Astrocyte (in vitro differentiated cells and primary cell): ENCODE results near the gene CALM3. TPM values are rescaled to one million over a fixed set of nuclear protein-coding genes. Genes with fewer than 3 reads are reported as not detected.
"Not testable (repeated sequence)": the region's sequence is repeated elsewhere in the genome, so short reads cannot be mapped to it uniquely, and the experiment has no call there.

Experiments
- DNase-seq: peaks from one replicate; pipeline ENCODE4 v3.0.0-alpha.2; 2010; ENCODE audit warnings: low read depth
- FAIRE-seq: peaks from 2 replicates; lab custom pipeline; 2011; peaks lifted over from hg19 to GRCh38; lab: Jason Lieb, UNC
- H2AFZ ChIP-seq: 2 replicates; pipeline ENCODE4 v1.6.0; 2012; ENCODE audit warnings: low read depth, low read length, inconsistent platforms
- H3K27ac ChIP-seq: 2 replicates; pipeline ENCODE4 v1.5.1; 2011; ENCODE audit warnings: low read depth, low read length, inconsistent platforms
- H3K27me3 ChIP-seq: 2 replicates; pipeline ENCODE4 v1.6.0; 2011; ENCODE audit warnings: low read length, inconsistent platforms; ENCODE audit not compliant: insufficient read depth
- H3K36me3 ChIP-seq: 2 replicates; pipeline ENCODE4 v1.5.1; 2011; ENCODE audit warnings: low read length, inconsistent platforms; ENCODE audit not compliant: insufficient read depth
- H3K4me1 ChIP-seq: 2 replicates; pipeline ENCODE4 v1.5.1; 2011; ENCODE audit warnings: low read length, inconsistent platforms; ENCODE audit not compliant: insufficient read depth
- H3K4me2 ChIP-seq: 2 replicates; pipeline ENCODE4 v1.6.0; 2012; ENCODE audit warnings: low read length, inconsistent platforms
- H3K4me3 ChIP-seq: 2 replicates; pipeline ENCODE4 v1.5.1; 2011; ENCODE audit warnings: low read depth, mild to moderate bottlenecking, low read length, inconsistent platforms; ENCODE audit not compliant: insufficient read depth
- H3K79me2 ChIP-seq: 2 replicates; pipeline ENCODE4 v1.6.0; 2012; ENCODE audit warnings: mild to moderate bottlenecking, low read length, inconsistent platforms; ENCODE audit not compliant: insufficient read depth
- H3K9ac ChIP-seq: 2 replicates; pipeline ENCODE4 v1.6.0; 2012; ENCODE audit warnings: mild to moderate bottlenecking, low read length, inconsistent platforms
- H3K9me3 ChIP-seq: 2 replicates; pipeline ENCODE4 v1.5.1; 2012; ENCODE audit warnings: low read depth, mild to moderate bottlenecking, low read length, inconsistent platforms; ENCODE audit not compliant: insufficient read depth
- H4K20me1 ChIP-seq: 2 replicates; pipeline ENCODE4 v1.6.0; 2012; ENCODE audit warnings: low read length, inconsistent platforms; ENCODE audit not compliant: insufficient read depth
- H3K27ac Mint-ChIP-seq: one replicate; pipeline ENCODE4 v1.8.0; 2021; ENCODE audit warnings: mild to moderate bottlenecking, mixed read lengths; ENCODE audit not compliant: unreplicated experiment
- H3K27me3 Mint-ChIP-seq: one replicate; pipeline ENCODE4 v1.8.0; 2021; ENCODE audit warnings: low read depth, mixed read lengths; ENCODE audit not compliant: unreplicated experiment
- H3K36me3 Mint-ChIP-seq: one replicate; pipeline ENCODE4 v1.8.0; 2021; ENCODE audit warnings: low read depth, mixed read lengths; ENCODE audit not compliant: unreplicated experiment
- H3K4me1 Mint-ChIP-seq: one replicate; pipeline ENCODE4 v1.8.0; 2021; ENCODE audit warnings: low read depth, mixed read lengths; ENCODE audit not compliant: unreplicated experiment
- H3K4me3 Mint-ChIP-seq: one replicate; pipeline ENCODE4 v1.8.0; 2021; ENCODE audit warnings: mild to moderate bottlenecking, moderate library complexity, mixed read lengths; ENCODE audit not compliant: unreplicated experiment
- H3K9me3 Mint-ChIP-seq: one replicate; pipeline ENCODE4 v1.8.0; 2021; ENCODE audit warnings: mild to moderate bottlenecking, mixed read lengths; ENCODE audit not compliant: unreplicated experiment
- CTCF ChIP-seq: IDR thresholded peaks from 2 replicates; pipeline ENCODE4 v1.5.1; 2011; ENCODE audit warnings: low read depth, mild to moderate bottlenecking, inconsistent platforms, low read length, moderate library complexity; ENCODE audit not compliant: insufficient read depth
- EZH2 ChIP-seq: IDR thresholded peaks from 2 replicates; pipeline ENCODE4 v1.6.1; 2012; ENCODE audit warnings: mild to moderate bottlenecking, low read length, inconsistent platforms; ENCODE audit not compliant: insufficient read depth
- total RNA-seq: library from RNA; stranded (reverse); gene quantifications from 2 replicates; pipeline ENCODE4 v1.2.1, GENCODE V29; 2021

The CALM3 gene
- total RNA-seq, 1 donor from 2014 or later = 343 TPM

GRCh38 chr19:46559203-46559602, 41.9 kb upstream of the CALM3 start:
- Mint-ChIP-seq H3K27me3 (peaks cover 9% of the 10 kb centered on the region), H3K4me3 (no peak overlapping the region)

GRCh38 chr19:46559675-46560074, 41.5 kb upstream of the CALM3 start:
- not testable (repeated sequence) for H3K4me1 ChIP-seq, H3K27ac Mint-ChIP-seq, FAIRE-seq, H3K4me2 ChIP-seq, H3K79me2 ChIP-seq, DNase-seq, H3K27me3 Mint-ChIP-seq, H3K27ac ChIP-seq, H3K36me3 ChIP-seq, H3K4me3 ChIP-seq, H3K36me3 Mint-ChIP-seq, H3K4me1 Mint-ChIP-seq, H3K9ac ChIP-seq, H3K4me3 Mint-ChIP-seq, H3K27me3 ChIP-seq, H2AFZ ChIP-seq, H3K9me3 ChIP-seq, H4K20me1 ChIP-seq
- H3K9me3 Mint-ChIP-seq = peaks cover 15% of the 10 kb centered on the region

More at GRCh38 chr19:46559203-46559602, 41.9 kb upstream of the CALM3 start:
- FAIRE-seq = no peak
- H3K27me3 ChIP-seq = no peaks in the 10 kb centered on the region
- Mint-ChIP-seq H3K27ac (no peak overlapping the region), H3K36me3 (peaks cover 4% of the 10 kb centered on the region), H3K4me1 (no peaks in the 10 kb centered on the region), H3K9me3 (peaks cover 12% of the 10 kb centered on the region)
- TF ChIP-seq CTCF (no peak), EZH2 (no peak)
- no peak overlapping the region for H3K9ac ChIP-seq
- H4K20me1 ChIP-seq = no peaks in the 10 kb centered on the region
- H3K9me3 ChIP-seq = no peaks in the 10 kb centered on the region
- no peak overlapping the region for H3K4me3 ChIP-seq
- no peak overlapping the region for H3K4me2 ChIP-seq
- DNase-seq = no peak
- H3K79me2 ChIP-seq = no peaks in the 10 kb centered on the region
- no peaks in the 10 kb centered on the region for H3K4me1 ChIP-seq
- no peaks in the 10 kb centered on the region for H3K36me3 ChIP-seq
- no peak overlapping the region for H2AFZ ChIP-seq
- no peak overlapping the region for H3K27ac ChIP-seq

DNA sequence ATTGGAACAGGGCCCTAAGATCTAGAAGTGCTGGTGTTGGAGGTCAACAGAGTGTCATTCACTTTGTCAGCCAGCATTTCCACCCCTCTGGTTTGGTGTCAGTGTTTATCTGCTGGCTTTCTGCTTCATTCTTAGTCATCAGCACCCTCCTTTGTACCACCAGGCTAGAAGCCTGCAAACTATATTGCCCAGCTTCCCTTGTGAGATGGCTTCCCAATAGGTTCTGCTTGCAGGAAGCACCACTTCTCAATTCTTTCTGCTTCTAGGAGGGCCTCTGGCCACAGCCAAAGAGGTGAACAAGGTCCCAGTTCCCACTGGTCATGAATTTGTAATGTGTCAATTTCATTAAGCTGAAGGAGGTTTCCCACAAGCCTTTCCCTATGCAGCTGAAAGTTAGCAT, 36.4 kb upstream of the CALM3 start:
- H3K4me2 ChIP-seq = no peak overlapping the region
- no peaks in the 10 kb centered on the region for H3K27me3 ChIP-seq
- H3K4me3 ChIP-seq = no peak overlapping the region
- no peaks in the 10 kb centered on the region for H3K4me1 ChIP-seq
- H4K20me1 ChIP-seq = no peaks in the 10 kb centered on the region
- Mint-ChIP-seq H3K4me1 (no peaks in the 10 kb centered on the region), H3K27ac (no peak overlapping the region), H3K9me3 (peaks cover 17% of the 10 kb centered on the region), H3K27me3 (peaks cover 4% of the 10 kb centered on the region), H3K4me3 (no peak overlapping the region), H3K36me3 (peaks cover under 1% of the 10 kb centered on the region)
- H3K9me3 ChIP-seq = no peaks in the 10 kb centered on the region
- H2AFZ ChIP-seq = no peak overlapping the region
- no peaks in the 10 kb centered on the region for H3K79me2 ChIP-seq
- no peaks in the 10 kb centered on the region for H3K36me3 ChIP-seq
- FAIRE-seq (no peak), DNase-seq (no peak)
- H3K9ac ChIP-seq = no peak overlapping the region
- TF ChIP-seq CTCF (no peak), EZH2 (no peak)
- no peak overlapping the region for H3K27ac ChIP-seq
